Measurements from ENCODE around the gene CHMP4B.

Gene CHMP4B

DNA sequence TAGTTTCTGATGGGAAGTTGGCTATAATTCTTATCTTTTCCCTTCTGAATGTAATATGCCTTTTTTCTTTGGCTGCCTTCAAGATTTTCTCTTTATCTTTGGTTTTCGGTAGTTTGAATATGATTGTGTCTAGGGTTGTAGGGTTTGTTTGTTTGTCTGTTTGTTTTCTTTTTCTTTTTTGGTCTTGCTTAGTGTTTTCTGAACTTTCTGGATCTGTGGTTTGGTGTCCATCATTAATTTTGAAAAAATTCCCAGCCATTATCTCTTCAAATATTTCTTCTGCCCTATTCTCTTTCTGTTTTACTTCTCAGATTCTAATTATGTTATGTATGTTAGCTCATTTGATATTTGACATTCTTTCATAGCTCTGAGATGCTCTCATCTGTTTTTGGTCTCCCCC, 79.4 kb downstream of the CHMP4B start:
- in situ Hi-C loops (cut with MboI; ENCODE audit: low sequenced_read_pairs) = no loop called here

- in situ Hi-C loops (cut with MboI; ENCODE audit: low sequenced_read_pairs) = no loop called here
Measured at GRCh38 chr20:33893314-33893713, 82.2 kb downstream of the CHMP4B start.

DNA sequence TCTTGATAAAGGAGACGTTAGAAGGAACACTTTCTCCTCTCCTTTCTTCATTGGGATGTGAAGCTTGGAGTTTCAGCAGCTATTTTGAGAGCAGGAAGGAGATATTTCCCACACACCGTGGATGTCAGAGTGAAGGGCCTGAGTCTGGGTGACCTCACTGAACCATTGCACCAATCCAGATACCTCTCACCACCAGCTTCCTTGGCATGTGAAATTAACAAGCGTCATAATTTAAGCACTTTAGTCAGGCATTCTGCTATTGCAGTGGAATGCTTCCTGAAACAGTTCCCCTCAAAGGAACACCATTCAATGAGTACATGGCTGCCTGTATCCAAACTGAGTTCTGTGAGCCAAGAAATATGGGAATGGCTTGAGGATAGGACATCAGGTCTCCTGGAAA, 83.7 kb downstream of the CHMP4B start:
- in situ Hi-C loops (cut with MboI; ENCODE audit: low sequenced_read_pairs) = no loop called here

DNA sequence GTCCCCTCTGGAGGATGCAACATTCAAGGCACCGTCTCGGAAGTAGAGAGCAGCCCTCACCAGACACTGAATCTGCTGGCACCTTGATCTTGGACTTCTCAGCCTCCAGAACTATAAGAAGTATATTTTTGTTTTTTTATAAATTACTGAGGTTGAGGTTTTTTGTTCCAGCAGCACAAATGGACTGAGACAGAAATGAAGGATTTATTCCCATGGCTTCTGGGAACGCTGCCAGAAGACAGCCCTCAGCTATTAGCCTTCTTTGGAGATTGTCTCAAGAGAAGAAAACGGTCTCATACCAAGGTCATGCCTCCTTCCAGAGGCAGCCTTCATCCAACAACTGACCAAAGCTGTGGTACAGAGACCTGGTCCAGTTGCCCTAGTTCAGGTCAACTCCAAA, 85.4 kb downstream of the CHMP4B start:
- in situ Hi-C loops (cut with MboI; ENCODE audit: low sequenced_read_pairs) = no loop called here

DNA sequence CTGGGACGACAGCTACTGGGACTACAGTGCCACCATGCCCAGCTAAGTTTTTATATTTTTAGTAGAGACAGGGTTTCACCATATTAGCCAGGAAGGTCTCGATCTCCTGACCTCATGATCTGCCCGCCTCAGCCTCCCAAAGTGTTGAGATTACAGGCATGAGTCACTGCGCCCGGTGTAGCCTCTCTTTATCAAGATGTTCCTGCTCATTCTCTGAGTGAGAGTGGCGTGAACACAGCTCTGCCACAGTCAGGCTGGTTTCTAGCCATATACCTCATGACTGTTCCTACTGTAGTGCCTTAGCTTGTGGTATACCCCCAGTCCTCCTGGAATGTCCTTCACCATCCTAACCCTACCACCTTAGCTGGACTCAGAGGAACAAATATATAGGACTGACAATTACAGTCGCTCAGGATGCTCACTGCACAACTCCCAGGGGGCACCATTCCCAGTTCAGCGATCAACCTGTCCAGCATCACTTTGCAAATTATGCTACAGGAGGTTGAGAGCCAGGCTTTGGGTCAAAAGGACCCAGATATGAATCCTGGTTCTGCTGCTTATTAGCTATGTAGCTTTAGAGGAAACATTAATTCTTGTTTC, 86.3 kb downstream of the CHMP4B start:
- in situ Hi-C loops (cut with MboI; ENCODE audit: low sequenced_read_pairs) = no loop called here

DNA sequence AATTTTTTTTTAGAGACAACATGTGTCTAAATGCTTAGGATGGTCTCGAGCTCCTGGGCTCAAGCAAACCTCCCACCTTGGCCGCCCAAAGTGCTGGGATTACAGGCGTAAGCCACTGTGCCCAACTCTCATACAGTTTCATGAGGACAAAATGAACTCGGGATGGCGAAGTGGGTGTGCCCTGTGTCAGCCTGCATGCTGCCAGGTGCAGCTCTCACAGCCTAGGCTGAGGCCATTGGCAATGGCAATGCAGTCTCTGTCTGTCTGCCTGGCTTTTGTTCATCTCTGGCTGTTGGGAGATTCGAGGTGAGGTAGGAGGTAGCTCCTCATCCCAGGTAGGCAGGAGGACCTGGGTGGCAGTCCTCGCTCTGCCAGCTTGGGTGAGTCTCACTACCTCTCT, 88.0 kb downstream of the CHMP4B start:
- in situ Hi-C loops (cut with MboI; ENCODE audit: low sequenced_read_pairs) = no loop called here

DNA sequence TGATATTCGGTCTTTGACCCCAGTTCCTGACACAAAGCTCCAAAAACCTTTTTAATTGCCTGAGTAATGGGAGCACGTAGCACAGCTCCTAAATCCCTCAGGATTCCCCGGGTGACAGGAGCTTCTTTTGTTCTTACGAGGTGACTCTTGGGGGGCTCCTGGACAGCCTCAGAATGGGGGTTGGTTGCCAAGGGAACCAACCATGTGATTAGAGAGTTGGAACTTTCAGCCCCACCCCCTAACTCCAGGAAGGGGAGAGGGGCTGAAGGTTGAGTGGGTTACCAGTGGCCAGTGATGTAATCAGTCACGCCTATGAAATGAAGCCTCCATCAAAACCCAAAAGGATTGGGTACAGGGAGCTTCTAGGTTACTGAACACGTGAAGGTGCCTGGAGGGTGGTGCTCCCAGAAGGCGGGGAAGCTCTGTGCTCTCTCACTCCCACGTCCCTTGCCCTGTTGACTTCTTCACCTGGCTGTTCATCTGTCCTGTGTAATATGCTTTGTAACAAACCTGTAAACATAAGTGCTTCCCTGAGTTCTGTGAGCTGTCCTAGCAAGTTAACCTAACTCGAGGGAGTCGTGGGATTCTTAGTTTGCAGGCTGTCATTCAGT, 89.5 kb downstream of the CHMP4B start:
- in situ Hi-C loops (cut with MboI; ENCODE audit: low sequenced_read_pairs) = no loop called here

- in situ Hi-C loops (cut with MboI; ENCODE audit: low sequenced_read_pairs) = no loop called here
Measured at GRCh38 chr20:33901132-33901523, 90.0 kb downstream of the CHMP4B start.

DNA sequence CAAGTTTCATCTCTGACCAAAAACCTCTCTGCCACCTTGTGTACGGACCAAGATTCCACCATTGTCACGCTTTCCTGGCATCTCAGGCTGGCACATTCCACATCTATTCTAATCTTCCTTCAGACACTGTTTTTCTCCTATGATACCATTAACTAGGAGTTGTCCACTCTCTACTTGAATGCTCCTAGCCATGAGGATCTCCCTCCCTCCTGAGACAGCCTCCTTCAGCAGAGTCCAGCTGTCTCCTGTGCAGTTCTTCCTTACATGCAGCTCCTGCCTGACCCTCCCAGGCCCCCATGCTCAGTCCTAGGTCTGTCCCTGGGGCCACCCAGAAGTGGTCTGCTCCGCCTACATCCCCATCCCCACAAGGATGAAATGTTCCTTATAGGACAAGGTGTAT, 90.9 kb downstream of the CHMP4B start:
- in situ Hi-C loops (cut with MboI; ENCODE audit: low sequenced_read_pairs) = no loop called here

All from hTERT RPE-1 (cell line).